PC-9 (cell line): ENCODE measurements around the gene CLIC5. TPM values are rescaled to one million over a fixed set of nuclear protein-coding genes. Genes with fewer than 3 reads are reported as not detected.

ENCODE experiments used
- BruUV-seq: library from RNA; stranded (reverse); fragments of 400-500 nt; replicated peaks from 2 replicates; lab custom pipeline; 2021; lab: Mats Ljungman, UMichigan
- CTCF ChIA-PET: fragments of 300-600 bp; sonication (Branson Sonifier 250); formaldehyde crosslinking; loops from one replicate; lab custom pipeline; 2022; ENCODE audit warnings: antibody characterized with exemption; lab: Charles Lee
- POLR2A ChIA-PET: fragments of 300-600 bp; sonication (Branson Sonifier 250); formaldehyde crosslinking; loops from one replicate; lab custom pipeline; 2022; ENCODE audit warnings: antibody characterized with exemption; ENCODE audit not compliant: unreplicated experiment; lab: Charles Lee
- DNase-seq, 2 experiments: peaks; one replicate each; pipeline versions ENCODE4 v3.0.0 to v3.0.0-alpha.2; 2015 to 2022; ENCODE audit warnings: mixed read lengths in 1 of 2
- H2AFZ ChIP-seq: fragments of 200-600 bp; sonication (generic); 2 replicates; pipeline ENCODE4 v1.8.1; 2017; ENCODE audit warnings: antibody characterized with exemption
- H3F3A ChIP-seq: fragments of 200-600 bp; sonication (generic); 2 replicates; pipeline ENCODE4 v1.8.1; 2017; ENCODE audit warnings: antibody characterized with exemption, mild to moderate bottlenecking, low read depth; ENCODE audit not compliant: insufficient read depth
- H3K27ac ChIP-seq: fragments of 200-600 bp; sonication (generic); 2 replicates; pipeline ENCODE4 v1.6.1; 2016; ENCODE audit warnings: mixed run types
- H3K27me3 ChIP-seq: fragments of 200-600 bp; sonication (generic); 2 replicates; pipeline ENCODE4 v1.6.1; 2016; ENCODE audit warnings: low read depth, mixed run types; ENCODE audit not compliant: insufficient read depth
- H3K36me3 ChIP-seq: fragments of 200-600 bp; sonication (generic); 2 replicates; pipeline ENCODE4 v1.6.1; 2016; ENCODE audit warnings: low read depth, mixed run types
- H3K4me1 ChIP-seq: fragments of 200-600 bp; sonication (generic); replicated peaks from 2 replicates; pipeline ENCODE4 v1.6.1; 2016; ENCODE audit warnings: mixed run types; ENCODE audit not compliant: insufficient read depth
- H3K4me2 ChIP-seq: fragments of 200-600 bp; sonication (generic); 2 replicates; pipeline ENCODE4 v1.6.1; 2017; ENCODE audit warnings: mixed run types
- H3K4me3 ChIP-seq: fragments of 200-600 bp; sonication (generic); 2 replicates; pipeline ENCODE4 v1.6.1; 2016; ENCODE audit warnings: mixed run types
- H3K79me2 ChIP-seq: fragments of 200-600 bp; sonication (generic); 2 replicates; pipeline ENCODE4 v1.6.1; 2017; ENCODE audit warnings: low read depth, mixed run types
- H3K9me2 ChIP-seq: fragments of 200-600 bp; sonication (generic); 2 replicates; pipeline ENCODE4 v1.8.1; 2017; ENCODE audit warnings: mild to moderate bottlenecking; ENCODE audit not compliant: insufficient read depth
- H3K9me3 ChIP-seq: fragments of 200-600 bp; sonication (generic); 2 replicates; pipeline ENCODE4 v1.8.1; 2016; ENCODE audit warnings: low read depth; ENCODE audit not compliant: insufficient read depth
- H4K20me1 ChIP-seq: fragments of 200-600 bp; sonication (generic); 2 replicates; pipeline ENCODE4 v1.8.1; 2017; ENCODE audit not compliant: insufficient read depth
- CTCF ChIP-seq: fragments of 200-600 bp; sonication (generic); conservative IDR thresholded peaks from 2 replicates; pipeline ENCODE4 v1.6.1; 2017; ENCODE audit warnings: mixed run types, antibody characterized with exemption, mild to moderate bottlenecking, moderate library complexity
- EZH2 ChIP-seq: fragments of 200-600 bp; sonication (generic); IDR thresholded peaks from 2 replicates; pipeline ENCODE4 v1.8.0; 2017; ENCODE audit warnings: antibody characterized with exemption, low read depth
- intact Hi-C: fragments of 100-400 bp; cut with micrococcal nuclease; formaldehyde crosslinking; loops from one replicate; pipeline ENCODE4 v1.10.0; 2022; ENCODE audit not compliant: unreplicated experiment
- total RNA-seq: library from RNA; stranded (reverse); gene quantifications from 2 replicates; pipeline ENCODE4 v1.2.3, GENCODE V29; 2021

CLIC5 gene
- total RNA-seq, 1 experiment from 2014 or later: 2.0 TPM

GRCh38 chr6:45983062-45983461 lies 32.6 kb downstream of the CLIC5 start:
- DNase-seq: no peak
- Histone ChIP-seq H3K27ac (no peak overlapping the region), H3K27me3 (no peaks in the 10 kb centered on the region), H3K9me2 (no peaks in the 10 kb centered on the region), H3K4me3 (no peak overlapping the region), H3K36me3 (no peaks in the 10 kb centered on the region), H3F3A (no peaks in the 10 kb centered on the region), H3K79me2 (no peaks in the 10 kb centered on the region), H4K20me1 (no peaks in the 10 kb centered on the region), H3K9me3 (no peaks in the 10 kb centered on the region), H2AFZ (no peak overlapping the region), H3K4me1 (no peaks in the 10 kb centered on the region), H3K4me2 (no peak overlapping the region)
- intact Hi-C loops: no loop called here
- no TSS peak for BruUV-seq
- POLR2A ChIA-PET: no interaction called here
- TF ChIP-seq CTCF (no peak), EZH2 (no peak)
- CTCF ChIA-PET: no interaction called here

- no peak for TF ChIP-seq EZH2
- no peak for TF ChIP-seq CTCF
- no peaks in the 10 kb centered on the region for H3F3A ChIP-seq
- no peaks in the 10 kb centered on the region for H4K20me1 ChIP-seq
- no peak overlapping the region for H2AFZ ChIP-seq
- CTCF ChIA-PET: no interaction called here
- no peaks in the 10 kb centered on the region for H3K9me3 ChIP-seq
- POLR2A ChIA-PET: interaction anchor here (0.9 kb wide), 1 partner anchor 137 kb away, joined by 5 read pairs; no protein-coding TSS in a partner anchor
- H3K36me3 ChIP-seq: no peaks in the 10 kb centered on the region
- no TSS peak for BruUV-seq
- DNase-seq: no peak
- no peaks in the 10 kb centered on the region for H3K4me1 ChIP-seq
- no peak overlapping the region for H3K27ac ChIP-seq
- intact Hi-C loops: no loop called here
- no peak overlapping the region for H3K4me3 ChIP-seq
- H3K79me2 ChIP-seq: no peaks in the 10 kb centered on the region
- H3K9me2 ChIP-seq: no peaks in the 10 kb centered on the region
- no peak overlapping the region for H3K4me2 ChIP-seq
- no peaks in the 10 kb centered on the region for H3K27me3 ChIP-seq
Observed at GRCh38 chr6:45982280-45983036, 33.2 kb downstream of the CLIC5 start.

GRCh38 chr6:45981046-45981445 lies 34.6 kb downstream of the CLIC5 start:
- intact Hi-C loops: no loop called here
- no peaks in the 10 kb centered on the region for H3K79me2 ChIP-seq
- BruUV-seq: no TSS peak

More at GRCh38 chr6:45981046-45981445, 34.6 kb downstream of the CLIC5 start:
- Histone ChIP-seq H3K4me2 (no peak overlapping the region), H4K20me1 (no peaks in the 10 kb centered on the region), H3K9me3 (no peaks in the 10 kb centered on the region), H3K4me1 (no peaks in the 10 kb centered on the region), H3K36me3 (no peaks in the 10 kb centered on the region), H3F3A (no peaks in the 10 kb centered on the region), H2AFZ (no peak overlapping the region), H3K9me2 (no peaks in the 10 kb centered on the region), H3K27me3 (no peaks in the 10 kb centered on the region), H3K27ac (no peak overlapping the region), H3K4me3 (no peak overlapping the region)
- CTCF ChIA-PET: no interaction called here
- POLR2A ChIA-PET: no interaction called here
- DNase-seq: no peak
- no peak for TF ChIP-seq CTCF
- no peak for TF ChIP-seq EZH2
